Breast epithelium (tissue), 4 donors: ENCODE results near the gene MBP. TPM values are rescaled to one million over a fixed set of nuclear protein-coding genes. Genes with fewer than 3 reads are reported as not detected.
A peak's percentile ranks its signal among the peaks of the same experiment; 100 is the strongest.

Experiments
- DNase-seq, 2 donors: peaks; one replicate each; pipeline ENCODE4 v3.0.0-alpha.2; 2019; ENCODE audit warnings: low spot score in 2 of 2
- H3K27ac ChIP-seq, 2 donors: fragments of 200-600 bp; sonication (generic) in 1 of 2; one replicate each; pipeline ENCODE4 v1.5.1; 2016 to 2019; ENCODE audit warnings: mild to moderate bottlenecking in 1 of 2
- H3K27me3 ChIP-seq, 2 donors: fragments of 200-600 bp; sonication (generic) in 1 of 2; one replicate each; pipeline versions ENCODE4 v1.5.1 to v1.6.0; 2017 to 2019; ENCODE audit warnings: control low read depth in 1 of 2, mild to moderate bottlenecking in 1 of 2
- H3K36me3 ChIP-seq: fragments of 200-600 bp; one replicate; pipeline ENCODE4 v1.5.1; 2019
- H3K4me1 ChIP-seq, 2 donors: fragments of 200-600 bp; sonication (generic); one replicate each; pipeline ENCODE4 v1.5.1; 2016 to 2019; ENCODE audit warnings: control low read depth in 1 of 2
- H3K4me3 ChIP-seq, 3 donors: fragments of 200-600 bp; sonication (generic); 1 replicate in 2 of 3; 2 replicates in 1 of 3; pipeline ENCODE4 v1.5.1; 2016 to 2019; ENCODE audit warnings: mild to moderate bottlenecking in 3 of 3, moderate library complexity in 2 of 3
- H3K9me3 ChIP-seq, 2 donors: fragments of 200-600 bp; sonication (generic) in 1 of 2; one replicate each; pipeline ENCODE4 v1.5.1; 2016 to 2019; ENCODE audit warnings: control low read depth in 1 of 2
- CTCF ChIP-seq, 3 donors: fragments of 450-650 bp; IDR thresholded peaks; one replicate each; pipeline ENCODE4 v1.5.1; 2016 to 2017; ENCODE audit warnings: antibody characterized with exemption in 3 of 3, mild to moderate bottlenecking in 3 of 3, moderate library complexity in 3 of 3
- POLR2A ChIP-seq: fragments of 450-650 bp; IDR thresholded peaks from one replicate; pipeline ENCODE4 v1.6.1; 2016; ENCODE audit warnings: antibody characterized with exemption, mild to moderate bottlenecking, moderate library complexity
- POLR2AphosphoS5 ChIP-seq, 3 donors: sonication (generic); formaldehyde crosslinking; IDR thresholded peaks; one replicate each; pipeline ENCODE4 v1.6.1; 2017; ENCODE audit warnings: antibody characterized with exemption in 3 of 3
- intact Hi-C: fragments of 100-400 bp; cut with DNase I; formaldehyde crosslinking; loops from one replicate; pipeline ENCODE4 v1.15.1; 2023; ENCODE audit warnings: low total_unique reads
- total RNA-seq, 3 donors: library from RNA; depleted of rRNA; stranded (reverse); fragments of >200 nt; gene quantifications; one replicate each; pipeline ENCODE4 v1.1.0, GENCODE V29; 2016

The MBP gene
- total RNA-seq, 3 donors from 2014 or later, result 27.2 to 46.2 (median 32.4) TPM

- H3K4me1 ChIP-seq, result peaks cover 0 to 5% of the 10 kb centered on the region in 2 donors
- H3K9me3 ChIP-seq, result no peaks in the 10 kb centered on the region
- intact Hi-C loops, result no loop called here
- no peaks in the 10 kb centered on the region for H3K27me3 ChIP-seq
- no peak overlapping the region for H3K27ac ChIP-seq
- no peak for DNase-seq
- no peaks in the 10 kb centered on the region for H3K36me3 ChIP-seq
- H3K4me3 ChIP-seq, result no peak overlapping the region
- TF ChIP-seq CTCF (IDR thresholded peaks at IDR 0.05), result no peak
- no peak for TF ChIP-seq POLR2A
- TF ChIP-seq POLR2AphosphoS5 (IDR thresholded peaks at IDR 0.05), result no peak
These were observed 117.4 kb downstream of the MBP start for GRCh38 chr18:77015169-77015568.

DNA sequence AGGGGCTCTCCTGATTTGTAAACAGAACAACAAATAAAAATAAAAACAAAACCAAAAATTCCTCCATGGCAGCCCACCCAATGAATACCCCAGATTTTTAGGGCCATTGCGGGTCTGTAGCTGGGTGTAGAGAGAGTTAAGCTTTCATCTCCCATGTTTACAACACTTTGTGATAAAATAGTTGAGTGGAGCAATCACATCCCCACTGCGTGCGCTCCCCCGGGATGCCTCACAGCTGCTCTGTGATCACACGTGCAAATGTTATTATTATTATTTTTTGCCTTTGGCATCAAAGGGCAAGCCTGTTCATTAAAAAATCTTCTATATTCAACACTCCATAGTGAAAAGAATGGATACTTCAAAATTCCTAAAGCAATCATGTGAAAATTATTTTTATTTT is 118.0 kb downstream of the MBP start:
- Histone ChIP-seq H3K27ac (peak overlapping the region; percentile 26 to 82), H3K4me1 (peaks cover 0 to 5% of the 10 kb centered on the region in 2 donors), H3K27me3 (no peaks in the 10 kb centered on the region), H3K4me3 (no peak overlapping the region), H3K36me3 (no peaks in the 10 kb centered on the region), H3K9me3 (no peaks in the 10 kb centered on the region)
- intact Hi-C loops, result no loop called here
- DNase-seq, result no peak
- no peak for TF ChIP-seq POLR2AphosphoS5 (IDR thresholded peaks at IDR 0.05)
- TF ChIP-seq CTCF (IDR thresholded peaks at IDR 0.05), result no peak
- no peak for TF ChIP-seq POLR2A

GRCh38 chr18:77013811-77014521 is 118.6 kb downstream of the MBP start:
- peak; percentile 30 to 50 (median 31) for TF ChIP-seq POLR2AphosphoS5 (IDR thresholded peaks at IDR 0.05)
- TF ChIP-seq POLR2A, result no peak
- Histone ChIP-seq H3K27me3 (no peaks in the 10 kb centered on the region), H3K36me3 (no peaks in the 10 kb centered on the region), H3K4me3 (no peak overlapping the region), H3K9me3 (no peaks in the 10 kb centered on the region), H3K4me1 (peaks cover 0 to 5% of the 10 kb centered on the region in 2 donors), H3K27ac (peak overlapping the region; percentile 26 to 82)
- peak in 1 of 2 donors; percentile 36 for DNase-seq
- intact Hi-C loops, result no loop called here

DNA sequence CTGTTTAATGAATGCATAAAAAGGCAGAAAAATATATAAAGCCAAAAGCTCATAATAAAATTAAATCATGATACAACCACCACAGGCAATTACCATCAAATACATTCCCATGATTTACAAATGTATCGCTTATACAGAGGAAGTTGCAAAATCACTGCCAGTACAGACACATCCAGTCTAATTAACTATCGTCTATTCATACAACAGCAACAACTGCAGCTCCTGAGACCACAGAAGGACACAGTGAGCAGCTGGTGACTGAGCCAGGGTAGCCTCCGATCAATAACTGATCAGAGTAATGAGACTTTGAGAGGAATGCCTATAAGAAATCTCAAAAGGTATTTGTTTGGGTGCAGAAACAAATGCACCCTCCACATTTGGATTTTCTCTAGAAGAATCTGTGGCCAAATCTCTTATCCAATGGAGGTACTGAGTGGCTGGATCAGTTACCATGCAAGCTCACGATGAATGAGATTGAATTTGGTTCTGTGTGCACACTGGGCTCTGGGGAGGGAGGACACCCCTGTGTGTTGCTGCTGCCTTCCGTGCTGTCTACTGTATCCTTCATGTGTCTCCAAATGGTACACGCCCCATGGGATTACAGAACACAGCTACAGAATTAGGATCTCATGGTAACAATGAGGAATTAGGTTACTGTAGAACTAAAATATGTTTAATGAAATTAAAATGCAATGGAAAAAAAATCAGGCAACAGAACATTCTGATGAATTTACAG is 119.6 kb downstream of the MBP start:
- H3K27ac ChIP-seq, result peak overlapping the region in 1 of 2 donors; percentile 21
- no peaks in the 10 kb centered on the region for H3K27me3 ChIP-seq
- H3K9me3 ChIP-seq, result no peaks in the 10 kb centered on the region
- intact Hi-C loops, result no loop called here
- DNase-seq, result no peak
- H3K4me1 ChIP-seq, result peaks cover 0 to 5% of the 10 kb centered on the region in 2 donors
- no peak overlapping the region for H3K4me3 ChIP-seq
- TF ChIP-seq POLR2AphosphoS5 (IDR thresholded peaks at IDR 0.05) (no peak), POLR2A (no peak), CTCF (IDR thresholded peaks at IDR 0.05) (no peak)
- no peaks in the 10 kb centered on the region for H3K36me3 ChIP-seq

DNA sequence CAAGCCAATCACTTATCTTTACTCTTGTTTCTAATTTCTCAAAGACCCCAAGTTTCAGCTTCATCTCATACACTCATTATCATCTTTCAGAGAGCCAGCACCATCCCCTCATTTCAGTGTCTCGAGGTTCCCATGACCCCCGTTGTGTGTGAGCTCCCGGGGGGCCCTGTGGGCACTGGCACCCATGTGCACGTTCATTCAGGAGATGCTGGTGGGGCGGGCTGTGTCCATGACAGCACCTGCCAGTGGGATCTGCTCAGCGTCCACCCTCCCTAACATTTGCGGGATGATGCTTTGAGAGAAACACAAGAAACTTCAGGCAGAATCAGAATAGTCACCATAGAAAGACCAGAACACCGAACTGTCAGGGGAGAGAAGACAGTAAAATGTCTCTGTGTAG is 120.5 kb downstream of the MBP start:
- DNase-seq, result no peak
- Histone ChIP-seq H3K27ac (no peak overlapping the region), H3K36me3 (no peaks in the 10 kb centered on the region), H3K9me3 (no peaks in the 10 kb centered on the region), H3K27me3 (no peaks in the 10 kb centered on the region), H3K4me3 (no peak overlapping the region), H3K4me1 (peaks cover 0 to 5% of the 10 kb centered on the region in 2 donors)
- intact Hi-C loops, result no loop called here
- TF ChIP-seq CTCF (IDR thresholded peaks at IDR 0.05) (no peak), POLR2A (no peak), POLR2AphosphoS5 (IDR thresholded peaks at IDR 0.05) (no peak)
